SU-DHL-6 (cell line): Measurements from ENCODE around the gene NPAS3.

Experiments used
- H2AFZ ChIP-seq: fragments of 200-600 bp; sonication (generic); 2 replicates; pipeline ENCODE4 v1.6.1; 2014; ENCODE audit warnings: low read depth, mild to moderate bottlenecking, moderate library complexity, mixed read lengths, antibody characterized with exemption, low read length; ENCODE audit not compliant: severe bottlenecking
- H3F3A ChIP-seq: fragments of 200-600 bp; shearing (Covaris generic); 2 replicates; pipeline ENCODE4 v1.6.0; 2016; ENCODE audit warnings: antibody characterized with exemption, mild to moderate bottlenecking; ENCODE audit not compliant: insufficient read depth
- H3K27ac ChIP-seq: fragments of 200-600 bp; sonication (generic); 2 replicates; pipeline ENCODE4 v1.5.1; 2016; ENCODE audit warnings: low read depth, mild to moderate bottlenecking, low read length, moderate library complexity, mixed read lengths
- H3K27me3 ChIP-seq: fragments of 200-600 bp; sonication (generic), shearing (Covaris generic); 2 replicates; pipeline ENCODE4 v1.6.0; 2014; ENCODE audit warnings: mild to moderate bottlenecking, low read length
- H3K36me3 ChIP-seq: fragments of 200-600 bp; sonication (generic); 2 replicates; pipeline ENCODE4 v1.6.1; 2014; ENCODE audit warnings: mild to moderate bottlenecking, low read length, mixed read lengths
- H3K4me2 ChIP-seq: fragments of 300-600, 200-600 bp; shearing (Covaris generic), sonication (generic); 2 replicates; pipeline ENCODE4 v1.6.0; 2014; ENCODE audit warnings: low read length, low read depth, mild to moderate bottlenecking; ENCODE audit not compliant: poor library complexity, severe bottlenecking
- H3K4me3 ChIP-seq: fragments of 200-600 bp; sonication (generic); 2 replicates; pipeline ENCODE4 v1.5.1; 2014; ENCODE audit warnings: antibody characterized with exemption, low read length, mild to moderate bottlenecking, mixed read lengths; ENCODE audit not compliant: insufficient read depth, poor library complexity, severe bottlenecking
- H3K79me2 ChIP-seq: fragments of 200-600 bp; sonication (generic); 2 replicates; pipeline ENCODE4 v1.6.1; 2014; ENCODE audit warnings: mild to moderate bottlenecking, low read length, moderate library complexity; ENCODE audit not compliant: insufficient read depth
- H3K9ac ChIP-seq: fragments of 200-600 bp; sonication (generic); 2 replicates; pipeline ENCODE4 v1.7.0; 2014; ENCODE audit warnings: mild to moderate bottlenecking, low read length
- H3K9me2 ChIP-seq: fragments of 200-600 bp; sonication (generic); replicated peaks from 2 replicates; pipeline ENCODE4 v1.6.1; 2014; ENCODE audit warnings: low read length; ENCODE audit not compliant: insufficient read depth
- H3K9me3 ChIP-seq: fragments of 200-600 bp; sonication (generic); 2 replicates; pipeline ENCODE4 v1.6.1; 2014; ENCODE audit warnings: low read length, mixed read lengths; ENCODE audit not compliant: insufficient read depth
- H4K20me1 ChIP-seq: fragments of 200-600 bp; sonication (generic); 2 replicates; pipeline ENCODE4 v1.6.1; 2014; ENCODE audit warnings: low read depth, mild to moderate bottlenecking, antibody characterized with exemption, low read length, moderate library complexity, mixed read lengths
- CTCF ChIP-seq: fragments of 200-600 bp; sonication (generic); IDR thresholded peaks from one replicate; pipeline ENCODE4 v1.5.1; 2017; ENCODE audit warnings: antibody characterized with exemption, mild to moderate bottlenecking, low read length, moderate library complexity; ENCODE audit not compliant: insufficient read depth, poor library complexity, severe bottlenecking
- EZH2phosphoT487 ChIP-seq: fragments of 200-600 bp; sonication (generic), shearing (Covaris generic); conservative IDR thresholded peaks from 2 replicates; pipeline ENCODE4 v1.6.1; 2018; ENCODE audit warnings: mild to moderate bottlenecking, antibody characterized with exemption, low read length, moderate library complexity, mixed read lengths

Gene NPAS3

GRCh38 chr14:33052943-33053342 lies 114.3 kb downstream of the NPAS3 start:
- Histone ChIP-seq H4K20me1 (no peaks in the 10 kb centered on the region), H3K9me2 (no peaks in the 10 kb centered on the region), H3K9me3 (no peaks in the 10 kb centered on the region), H3K9ac (no peak overlapping the region), H3K27ac (no peak overlapping the region), H3K4me2 (no peak overlapping the region), H3F3A (no peaks in the 10 kb centered on the region), H3K4me3 (no peak overlapping the region), H3K36me3 (no peaks in the 10 kb centered on the region), H2AFZ (no peak overlapping the region), H3K79me2 (no peaks in the 10 kb centered on the region), H3K27me3 (no peaks in the 10 kb centered on the region)
- TF ChIP-seq CTCF: no peak
- no peak for TF ChIP-seq EZH2phosphoT487

- no peak overlapping the region for H3K9ac ChIP-seq
- no peaks in the 10 kb centered on the region for H3K36me3 ChIP-seq
- no peak overlapping the region for H2AFZ ChIP-seq
- no peaks in the 10 kb centered on the region for H3K79me2 ChIP-seq
- no peaks in the 10 kb centered on the region for H4K20me1 ChIP-seq
- H3F3A ChIP-seq: no peaks in the 10 kb centered on the region
- H3K9me3 ChIP-seq: no peaks in the 10 kb centered on the region
- H3K9me2 ChIP-seq: no peaks in the 10 kb centered on the region
- no peak for TF ChIP-seq EZH2phosphoT487
- TF ChIP-seq CTCF: no peak
- no peak overlapping the region for H3K4me3 ChIP-seq
- no peaks in the 10 kb centered on the region for H3K27me3 ChIP-seq
- H3K27ac ChIP-seq: no peak overlapping the region
- no peak overlapping the region for H3K4me2 ChIP-seq
Observed at GRCh38 chr14:33056213-33056612, 117.5 kb downstream of the NPAS3 start.

- H2AFZ ChIP-seq: no peak overlapping the region
- no peaks in the 10 kb centered on the region for H3F3A ChIP-seq
- no peaks in the 10 kb centered on the region for H3K9me2 ChIP-seq
- H3K27me3 ChIP-seq: no peaks in the 10 kb centered on the region
- no peaks in the 10 kb centered on the region for H4K20me1 ChIP-seq
- H3K4me2 ChIP-seq: no peak overlapping the region
- no peak overlapping the region for H3K27ac ChIP-seq
- H3K9me3 ChIP-seq: no peaks in the 10 kb centered on the region
- TF ChIP-seq CTCF (no peak), EZH2phosphoT487 (no peak)
- no peak overlapping the region for H3K9ac ChIP-seq
- no peak overlapping the region for H3K4me3 ChIP-seq
- H3K36me3 ChIP-seq: no peaks in the 10 kb centered on the region
- no peaks in the 10 kb centered on the region for H3K79me2 ChIP-seq
Observed at GRCh38 chr14:33057585-33057984, 118.9 kb downstream of the NPAS3 start.
